Aorta (tissue), 5 donors: ENCODE measurements around the gene NPL. TPM values are rescaled to one million over a fixed set of nuclear protein-coding genes. Genes with fewer than 3 reads are reported as not detected.

Experiments used
- ATAC-seq: fragments of 200-7000 bp; cut with Tn5 transposase; one replicate; pipeline ENCODE4 v1.9.1; 2022; ENCODE audit warnings: moderate library complexity; ENCODE audit not compliant: low FRiP score
- DNase-seq, 2 donors: peaks; one replicate each; pipeline ENCODE4 v3.0.0-alpha.2; 2020
- H3K27ac ChIP-seq, 2 donors: one replicate each; pipeline ENCODE4 v1.5.1; 2013; ENCODE audit warnings: low read length in 2 of 2, mild to moderate bottlenecking in 2 of 2, moderate library complexity in 2 of 2, control low read depth in 1 of 2, inconsistent platforms in 1 of 2, low read depth in 1 of 2
- H3K27me3 ChIP-seq, 2 donors: one replicate each; pipeline ENCODE4 v1.6.1; 2013; ENCODE audit warnings: control low read depth in 1 of 2, low read length in 1 of 2, mild to moderate bottlenecking in 1 of 2, moderate library complexity in 1 of 2; ENCODE audit not compliant: insufficient read depth in 2 of 2, control insufficient read depth in 1 of 2
- H3K36me3 ChIP-seq, 2 donors: one replicate each; pipeline ENCODE4 v1.6.1; 2013; ENCODE audit warnings: control low read depth in 1 of 2, low read length in 1 of 2, mild to moderate bottlenecking in 1 of 2; ENCODE audit not compliant: insufficient read depth in 2 of 2, control insufficient read depth in 1 of 2
- H3K4me1 ChIP-seq, 2 donors: one replicate each; pipeline ENCODE4 v1.6.1; 2013; ENCODE audit warnings: low read length in 2 of 2, control low read depth in 1 of 2, mild to moderate bottlenecking in 1 of 2, moderate library complexity in 1 of 2; ENCODE audit not compliant: insufficient read depth in 2 of 2, control insufficient read depth in 1 of 2
- H3K4me3 ChIP-seq, 2 donors: one replicate each; pipeline ENCODE4 v1.5.1; 2013; ENCODE audit warnings: low read length in 2 of 2, control low read depth in 1 of 2, mild to moderate bottlenecking in 1 of 2
- H3K9me3 ChIP-seq: one replicate; pipeline ENCODE4 v1.6.1; 2013; ENCODE audit warnings: mild to moderate bottlenecking, low read length; ENCODE audit not compliant: control insufficient read depth
- WGBS, 2 donors: extraction: QIAGEN DNeasy Blood & Tissue Kit; methylation state at CpG; one replicate each; pipeline ENCODE4 v1.1.7; 2013; 5-methylcytosine and 5-hydroxymethylcytosine counted together
- intact Hi-C, 2 donors: fragments of 100-400 bp; cut with DNase I; formaldehyde crosslinking; loops; one replicate each; pipeline versions ENCODE4 v1.14.2 to v1.15.0; 2022
- polyA plus RNA-seq, 2 donors: library from polyadenylated mRNA; stranded (reverse); fragments of 200-250 nt; gene quantifications; one replicate each; pipeline ENCODE4 v1.2.3, GENCODE V29; 2013
- total RNA-seq, 2 donors: library from RNA; stranded (reverse); fragmentation: NEBNext Ultra II Directional; extraction: Animal tissue kit (Norgen Biotek cat#: 25700); gene quantifications; one replicate each; pipeline ENCODE4 v1.2.1, GENCODE V29; 2021
- donor health status: healthy with polysubstance abuse.
- donor health status: Bipolar disorder and iron deficiency.
- donor health status: DM: no; HTN: no; CAD: no.
- donor health status: DM: no; HTN: no; CAD: no.
- donor health status: DM: yes; HTN: yes; CAD: no.

The NPL gene
- total and polyA plus RNA-seq, 4 donors: 4.8 to 36.6 (median 15.4) TPM

GRCh38 chr1:182785181-182785580 lies 4.4 kb upstream of the NPL start:
- Histone ChIP-seq H3K27ac (no peak overlapping the region), H3K9me3 (no peaks in the 10 kb centered on the region), H3K36me3 (no peaks in the 10 kb centered on the region), H3K27me3 (no peaks in the 10 kb centered on the region), H3K4me3 (no peak overlapping the region), H3K4me1 (no peaks in the 10 kb centered on the region)
- 87 to 91% methylated on average over 2 of the region's 2 CpGs for WGBS, 2 donors
- ATAC-seq (no peak), DNase-seq (no peak)
- intact Hi-C loops: loop anchor here (5.0 to 10.0 kb wide), 3 partner anchors 110 to 700 kb away; no protein-coding TSS in a partner anchor

GRCh38 chr1:182786223-182786994 lies 3.2 kb upstream of the NPL start:
- WGBS, 2 donors: 61 to 63% methylated on average over 6 of the region's 6 CpGs
- no peak for ATAC-seq
- Histone ChIP-seq H3K9me3 (no peaks in the 10 kb centered on the region), H3K4me3 (no peak overlapping the region), H3K27me3 (no peaks in the 10 kb centered on the region), H3K36me3 (no peaks in the 10 kb centered on the region), H3K4me1 (no peaks in the 10 kb centered on the region), H3K27ac (no peak overlapping the region)
- peak; percentile 82 to 87 for DNase-seq
- intact Hi-C loops: loop anchor here (2.0 to 10.0 kb wide), 4 partner anchors 112 to 702 kb away; no protein-coding TSS in a partner anchor

- 69 to 79% methylated on average over 4 of the region's 4 CpGs for WGBS, 2 donors
- DNase-seq: no peak
- Histone ChIP-seq H3K4me1 (no peaks in the 10 kb centered on the region), H3K9me3 (no peaks in the 10 kb centered on the region), H3K36me3 (no peaks in the 10 kb centered on the region), H3K27me3 (no peaks in the 10 kb centered on the region), H3K4me3 (no peak overlapping the region), H3K27ac (no peak overlapping the region)
- intact Hi-C loops: loop anchor here (2.0 to 10.0 kb wide), 4 partner anchors 112 to 702 kb away; no protein-coding TSS in a partner anchor
- no peak for ATAC-seq
Measured at GRCh38 chr1:182786995-182787324, 2.6 kb upstream of the NPL start.

DNA sequence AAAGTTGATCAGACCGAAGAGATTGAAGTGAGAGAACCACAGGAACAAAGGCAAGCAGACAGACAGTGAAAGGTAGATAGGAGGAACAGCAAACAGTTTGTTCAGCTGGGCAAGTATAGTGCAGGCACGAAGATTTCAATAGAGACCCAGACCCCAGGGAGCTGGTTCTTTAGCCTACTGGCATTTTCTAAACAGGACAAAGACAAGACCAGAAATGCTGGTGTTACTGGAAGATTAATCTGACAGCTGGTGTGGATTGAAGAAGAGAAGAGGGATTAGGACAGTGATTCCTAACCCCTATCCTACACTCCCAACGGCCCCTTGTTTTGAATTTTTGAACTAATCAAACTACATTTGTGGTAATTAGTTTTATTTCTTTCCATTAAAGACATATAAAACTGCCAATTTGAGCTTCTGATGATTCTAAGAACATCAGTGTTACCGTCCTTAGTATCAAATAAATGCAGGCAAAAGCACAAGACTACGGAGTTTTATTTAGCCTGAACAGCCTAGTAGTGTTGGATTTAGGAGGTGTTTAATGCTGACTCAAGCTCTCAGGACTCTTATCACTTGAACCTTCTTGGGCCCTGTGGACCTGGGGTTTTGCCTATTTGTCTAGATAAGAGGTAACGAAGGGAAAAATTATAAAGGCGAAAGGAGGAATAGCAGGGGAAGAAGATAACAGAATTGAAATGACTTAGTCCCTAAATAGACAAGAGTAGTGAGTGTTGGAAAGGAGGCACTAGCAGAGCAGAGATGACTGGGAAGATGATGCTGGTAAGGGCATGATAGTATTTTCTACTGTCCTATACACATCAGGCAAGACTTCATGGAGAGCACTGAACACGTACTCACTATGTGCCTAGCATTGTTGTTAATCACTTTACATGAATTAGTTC lies 2.0 kb downstream of the NPL start:
- H3K4me1 ChIP-seq: no peaks in the 10 kb centered on the region
- intact Hi-C loops: no loop called here
- no peak overlapping the region for H3K4me3 ChIP-seq
- H3K36me3 ChIP-seq: peaks cover 0 to 2% of the 10 kb centered on the region in 2 donors
- H3K27me3 ChIP-seq: no peaks in the 10 kb centered on the region
- DNase-seq: no peak
- ATAC-seq: no peak
- H3K27ac ChIP-seq: no peak overlapping the region
- H3K9me3 ChIP-seq: no peaks in the 10 kb centered on the region
- 91 to 93% methylated on average over 8 of the region's 8 CpGs for WGBS, 2 donors

GRCh38 chr1:182794091-182794490 lies 4.5 kb downstream of the NPL start:
- WGBS, 2 donors: 93 to 95% methylated on average over 2 of the region's 2 CpGs
- DNase-seq (no peak), ATAC-seq (no peak)
- no peak overlapping the region for H3K27ac ChIP-seq
- H3K4me1 ChIP-seq: no peaks in the 10 kb centered on the region
- H3K9me3 ChIP-seq: no peaks in the 10 kb centered on the region
- H3K27me3 ChIP-seq: no peaks in the 10 kb centered on the region
- H3K4me3 ChIP-seq: no peak overlapping the region
- H3K36me3 ChIP-seq: peaks cover 0 to 2% of the 10 kb centered on the region in 2 donors
- intact Hi-C loops: no loop called here

- no peaks in the 10 kb centered on the region for H3K4me1 ChIP-seq
- intact Hi-C loops: no loop called here
- no peaks in the 10 kb centered on the region for H3K27me3 ChIP-seq
- ATAC-seq: no peak
- 87 to 99% methylated on average over 3 of the region's 3 CpGs for WGBS, 2 donors
- H3K36me3 ChIP-seq: peaks cover 0 to 2% of the 10 kb centered on the region in 2 donors
- H3K9me3 ChIP-seq: no peaks in the 10 kb centered on the region
- no peak for DNase-seq
- no peak overlapping the region for H3K4me3 ChIP-seq
- no peak overlapping the region for H3K27ac ChIP-seq
Measured at GRCh38 chr1:182794676-182795201, 5.2 kb downstream of the NPL start.

GRCh38 chr1:182795563-182796228 lies 6.1 kb downstream of the NPL start:
- 86% methylated on average over 8 of the region's 8 CpGs for WGBS, 2 donors
- no peak for DNase-seq
- no peak overlapping the region for H3K27ac ChIP-seq
- no peak overlapping the region for H3K4me3 ChIP-seq
- H3K36me3 ChIP-seq: peaks cover 0 to 2% of the 10 kb centered on the region in 2 donors
- no peaks in the 10 kb centered on the region for H3K9me3 ChIP-seq
- intact Hi-C loops: no loop called here
- no peaks in the 10 kb centered on the region for H3K27me3 ChIP-seq
- no peaks in the 10 kb centered on the region for H3K4me1 ChIP-seq
- ATAC-seq: no peak

GRCh38 chr1:182802006-182802803 lies 12.6 kb downstream of the NPL start:
- no peak for ATAC-seq
- DNase-seq: no peak
- Histone ChIP-seq H3K4me1 (no peaks in the 10 kb centered on the region), H3K27ac (no peak overlapping the region), H3K36me3 (peaks cover 0 to 1% of the 10 kb centered on the region in 2 donors), H3K9me3 (no peaks in the 10 kb centered on the region), H3K4me3 (no peak overlapping the region), H3K27me3 (no peaks in the 10 kb centered on the region)
- 81 to 93% methylated on average over 4 of the region's 4 CpGs for WGBS, 2 donors
- intact Hi-C loops: loop anchor here in 1 of 2 donors (5.0 kb wide), 1 partner anchor 35 kb away; the partner anchor contains the start of gene DHX9
